C4-2B (cell line): ENCODE results near the gene KLHL25.

ENCODE experiments used
- ZFX ChIP-seq: fragments of 450-650 bp; IDR thresholded peaks from 2 replicates; pipeline ENCODE4 v1.6.1; 2017
- TF ChIP-seq, protein P1 (sequence below): fragments of 450-650 bp; conservative IDR thresholded peaks from 2 replicates; pipeline ENCODE4 v1.5.1; 2017; ENCODE audit warnings: mild to moderate bottlenecking

- TF ChIP-seq, protein P1, sequence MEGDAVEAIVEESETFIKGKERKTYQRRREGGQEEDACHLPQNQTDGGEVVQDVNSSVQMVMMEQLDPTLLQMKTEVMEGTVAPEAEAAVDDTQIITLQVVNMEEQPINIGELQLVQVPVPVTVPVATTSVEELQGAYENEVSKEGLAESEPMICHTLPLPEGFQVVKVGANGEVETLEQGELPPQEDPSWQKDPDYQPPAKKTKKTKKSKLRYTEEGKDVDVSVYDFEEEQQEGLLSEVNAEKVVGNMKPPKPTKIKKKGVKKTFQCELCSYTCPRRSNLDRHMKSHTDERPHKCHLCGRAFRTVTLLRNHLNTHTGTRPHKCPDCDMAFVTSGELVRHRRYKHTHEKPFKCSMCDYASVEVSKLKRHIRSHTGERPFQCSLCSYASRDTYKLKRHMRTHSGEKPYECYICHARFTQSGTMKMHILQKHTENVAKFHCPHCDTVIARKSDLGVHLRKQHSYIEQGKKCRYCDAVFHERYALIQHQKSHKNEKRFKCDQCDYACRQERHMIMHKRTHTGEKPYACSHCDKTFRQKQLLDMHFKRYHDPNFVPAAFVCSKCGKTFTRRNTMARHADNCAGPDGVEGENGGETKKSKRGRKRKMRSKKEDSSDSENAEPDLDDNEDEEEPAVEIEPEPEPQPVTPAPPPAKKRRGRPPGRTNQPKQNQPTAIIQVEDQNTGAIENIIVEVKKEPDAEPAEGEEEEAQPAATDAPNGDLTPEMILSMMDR, result no peak
- TF ChIP-seq ZFX, result no peak
These were observed 33.1 kb downstream of the KLHL25 start for GRCh38 chr15:85761635-85762034.
